SK-N-SH (cell line): ENCODE results near the gene ZC3H8.

Experiments
- CHD2 ChIP-seq: fragments of 150-350 bp; IDR thresholded peaks from 2 replicates; pipeline ENCODE4 v1.6.1; 2018; ENCODE audit warnings: low read length; ENCODE audit not compliant: partially characterized antibody
- EZH2phosphoT487 ChIP-seq: fragments of 200-600 bp; sonication (generic); IDR thresholded peaks from 2 replicates; pipeline ENCODE4 v1.6.1; 2017; ENCODE audit warnings: low read depth, mixed run types, mild to moderate bottlenecking, antibody characterized with exemption, moderate library complexity, borderline replicate concordance
- NRF1 ChIP-seq: IDR thresholded peaks from 2 replicates; pipeline ENCODE4 v1.6.1; 2012; ENCODE audit warnings: low read depth, mild to moderate bottlenecking, low read length
- RAD21 ChIP-seq: IDR thresholded peaks from 2 replicates; pipeline ENCODE4 v1.6.1; 2012; ENCODE audit warnings: mild to moderate bottlenecking, low read length
- RFX5 ChIP-seq: IDR thresholded peaks from 2 replicates; pipeline ENCODE4 v1.6.1; 2012; ENCODE audit warnings: mild to moderate bottlenecking, improper control_type of control experiment, low read length
- SIN3A ChIP-seq: IDR thresholded peaks from 2 replicates; pipeline ENCODE4 v1.6.1; 2012; ENCODE audit warnings: low read depth, mild to moderate bottlenecking, low read length, moderate library complexity, borderline replicate concordance
- TF ChIP-seq, protein P1 (sequence below): fragments of 200-600 bp; sonication (generic); IDR thresholded peaks from 2 replicates; pipeline ENCODE4 v1.6.1; 2017; ENCODE audit warnings: antibody characterized with exemption, mild to moderate bottlenecking, moderate library complexity
- TF ChIP-seq, protein P2 (sequence below): IDR thresholded peaks from 2 replicates; pipeline ENCODE4; 2012
- TF ChIP-seq, protein P3 (sequence below): IDR thresholded peaks from 2 replicates; pipeline ENCODE4 v1.4.0; 2012; ENCODE audit warnings: low read depth
- TF ChIP-seq, protein P4 (sequence below): fragments of 150-350 bp; IDR thresholded peaks from 2 replicates; pipeline ENCODE4 v1.6.1; 2017; ENCODE audit warnings: antibody characterized with exemption, low read length, low read depth, borderline replicate concordance

DNA sequence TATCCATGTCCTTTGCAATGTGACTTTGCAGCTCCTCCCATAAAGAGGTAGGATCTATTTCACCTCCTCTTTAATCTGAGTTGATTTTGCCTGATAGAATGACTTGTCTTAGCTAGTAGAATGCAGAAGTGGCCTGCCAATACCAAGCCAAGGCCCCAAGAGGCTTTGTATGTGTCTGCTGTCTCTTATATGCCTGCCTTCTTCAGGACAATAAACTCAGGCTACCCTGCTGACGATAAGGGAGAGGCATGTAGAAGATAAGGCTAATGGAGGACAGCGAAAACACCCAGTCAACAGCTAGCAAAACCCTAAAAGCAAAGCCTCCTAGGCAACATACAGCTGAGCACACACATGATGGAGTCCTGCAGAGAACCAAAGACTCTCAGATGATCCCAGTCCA, 1.8 kb upstream of the ZC3H8 start:
- TF ChIP-seq, protein P1, sequence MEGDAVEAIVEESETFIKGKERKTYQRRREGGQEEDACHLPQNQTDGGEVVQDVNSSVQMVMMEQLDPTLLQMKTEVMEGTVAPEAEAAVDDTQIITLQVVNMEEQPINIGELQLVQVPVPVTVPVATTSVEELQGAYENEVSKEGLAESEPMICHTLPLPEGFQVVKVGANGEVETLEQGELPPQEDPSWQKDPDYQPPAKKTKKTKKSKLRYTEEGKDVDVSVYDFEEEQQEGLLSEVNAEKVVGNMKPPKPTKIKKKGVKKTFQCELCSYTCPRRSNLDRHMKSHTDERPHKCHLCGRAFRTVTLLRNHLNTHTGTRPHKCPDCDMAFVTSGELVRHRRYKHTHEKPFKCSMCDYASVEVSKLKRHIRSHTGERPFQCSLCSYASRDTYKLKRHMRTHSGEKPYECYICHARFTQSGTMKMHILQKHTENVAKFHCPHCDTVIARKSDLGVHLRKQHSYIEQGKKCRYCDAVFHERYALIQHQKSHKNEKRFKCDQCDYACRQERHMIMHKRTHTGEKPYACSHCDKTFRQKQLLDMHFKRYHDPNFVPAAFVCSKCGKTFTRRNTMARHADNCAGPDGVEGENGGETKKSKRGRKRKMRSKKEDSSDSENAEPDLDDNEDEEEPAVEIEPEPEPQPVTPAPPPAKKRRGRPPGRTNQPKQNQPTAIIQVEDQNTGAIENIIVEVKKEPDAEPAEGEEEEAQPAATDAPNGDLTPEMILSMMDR, result no peak
- TF ChIP-seq CHD2 (no peak), SIN3A (no peak), NRF1 (no peak), RFX5 (no peak), EZH2phosphoT487 (no peak), RAD21 (no peak)
- TF ChIP-seq, protein P2, sequence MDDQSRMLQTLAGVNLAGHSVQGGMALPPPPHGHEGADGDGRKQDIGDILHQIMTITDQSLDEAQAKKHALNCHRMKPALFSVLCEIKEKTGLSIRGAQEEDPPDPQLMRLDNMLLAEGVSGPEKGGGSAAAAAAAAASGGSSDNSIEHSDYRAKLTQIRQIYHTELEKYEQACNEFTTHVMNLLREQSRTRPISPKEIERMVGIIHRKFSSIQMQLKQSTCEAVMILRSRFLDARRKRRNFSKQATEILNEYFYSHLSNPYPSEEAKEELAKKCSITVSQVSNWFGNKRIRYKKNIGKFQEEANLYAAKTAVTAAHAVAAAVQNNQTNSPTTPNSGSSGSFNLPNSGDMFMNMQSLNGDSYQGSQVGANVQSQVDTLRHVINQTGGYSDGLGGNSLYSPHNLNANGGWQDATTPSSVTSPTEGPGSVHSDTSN, result no peak
- TF ChIP-seq, protein P3, sequence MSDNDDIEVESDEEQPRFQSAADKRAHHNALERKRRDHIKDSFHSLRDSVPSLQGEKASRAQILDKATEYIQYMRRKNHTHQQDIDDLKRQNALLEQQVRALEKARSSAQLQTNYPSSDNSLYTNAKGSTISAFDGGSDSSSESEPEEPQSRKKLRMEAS, result no peak
- TF ChIP-seq, protein P4, sequence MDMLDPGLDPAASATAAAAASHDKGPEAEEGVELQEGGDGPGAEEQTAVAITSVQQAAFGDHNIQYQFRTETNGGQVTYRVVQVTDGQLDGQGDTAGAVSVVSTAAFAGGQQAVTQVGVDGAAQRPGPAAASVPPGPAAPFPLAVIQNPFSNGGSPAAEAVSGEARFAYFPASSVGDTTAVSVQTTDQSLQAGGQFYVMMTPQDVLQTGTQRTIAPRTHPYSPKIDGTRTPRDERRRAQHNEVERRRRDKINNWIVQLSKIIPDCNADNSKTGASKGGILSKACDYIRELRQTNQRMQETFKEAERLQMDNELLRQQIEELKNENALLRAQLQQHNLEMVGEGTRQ, result no peak
